Spleen (tissue), 10 donors: ENCODE data around the gene ADRA2B. TPM values are rescaled to one million over a fixed set of nuclear protein-coding genes. Genes with fewer than 3 reads are reported as not detected.

ENCODE experiments used
- polyA plus RNA-seq, 3 donors: library from polyadenylated mRNA; stranded (reverse); fragments of 200-250 nt; gene quantifications; one replicate each; pipeline ENCODE4 v1.2.1, GENCODE V29; 2013
- total RNA-seq, 7 donors: library from RNA; depleted of rRNA in 3 of 7; stranded (reverse); fragments of >200 nt in 3 of 7; fragmentation: NEBNext Ultra II Directional in 4 of 7; extraction: Animal tissue kit (Norgen Biotek cat#: 25700) in 4 of 7; gene quantifications; one replicate each; pipeline versions ENCODE4 v1.1.0 to v1.2.1, GENCODE V29; 2016 to 2021
- donor health status: healthy with polysubstance abuse.
- donor health status: DM: no; HTN: no; CAD: no; lungs with moderate emphysema.
- donor health status: DM: no; HTN: no; CAD: no.
- donor health status: Bipolar disorder and iron deficiency.
- donor health status: healthy.
- donor health status: DM: no; HTN: no; CAD: no.
- donor health status: DM: yes; HTN: yes; CAD: no.

ADRA2B gene
- total and polyA plus RNA-seq, 10 donors, result 1.8 to 14.2 (median 5.2) TPM

Other genes starting within 250 kb of the ADRA2B start
- 100 to 1,000 TPM in 1 of 7 donors, 10 to 100 TPM in 6; 43.2 to 106 (median 65.8) TPM for gene ANKRD36C, start 124.7 kb downstream of the ADRA2B start, total RNA-seq
- 1 to 10 TPM in 2 of 3 donors, under 1 TPM in 1; 0.80 to 3.5 (median 1.3) TPM for gene ANKRD36C, start 124.7 kb downstream of the ADRA2B start, polyA plus RNA-seq
- 10 to 100 TPM in 2 of 7 donors, 1 to 10 TPM in 5; 3.7 to 12.5 (median 8.8) TPM for gene GPAT2, start 81.7 kb downstream of the ADRA2B start, total RNA-seq
- 1 to 10 TPM; 3.9 to 5.0 (median 4.7) TPM for gene GPAT2, start 81.7 kb downstream of the ADRA2B start, polyA plus RNA-seq
- 1 to 10 TPM in 2 of 7 donors, under 1 TPM in 4, not detected in 1; 0.49 to 2.2 (median 0.72) TPM for gene ASTL, start 21.9 kb upstream of the ADRA2B start, total RNA-seq
- under 1 TPM; 0.24 to 0.33 (median 0.29) TPM for gene ASTL, start 21.9 kb upstream of the ADRA2B start, polyA plus RNA-seq
- gene DUSP2, start 28.9 kb upstream of the ADRA2B start, total RNA-seq, result 10 to 100 TPM; 27.2 to 88.0 (median 45.0) TPM
- 10 to 100 TPM; 24.2 to 60.8 (median 47.6) TPM for gene DUSP2, start 28.9 kb upstream of the ADRA2B start, polyA plus RNA-seq
- 100 to 1,000 TPM in 5 of 7 donors, 10 to 100 TPM in 2; 89.8 to 174 (median 123) TPM for gene STARD7, start 92.3 kb upstream of the ADRA2B start, total RNA-seq
- gene STARD7, start 92.3 kb upstream of the ADRA2B start, polyA plus RNA-seq, result 10 to 100 TPM; 45.1 to 73.0 (median 52.2) TPM
- 10 to 100 TPM; 61.1 to 83.3 (median 70.0) TPM for gene TMEM127, start 149.4 kb upstream of the ADRA2B start, total RNA-seq
- gene TMEM127, start 149.4 kb upstream of the ADRA2B start, polyA plus RNA-seq, result 10 to 100 TPM in 1 of 3 donors, 1 to 10 TPM in 2; 7.5 to 17.3 (median 8.4) TPM
- 100 to 1,000 TPM in 3 of 7 donors, 10 to 100 TPM in 4; 63.9 to 122 (median 76.7) TPM for gene CIAO1, start 149.7 kb upstream of the ADRA2B start, total RNA-seq
- 10 to 100 TPM; 31.3 to 49.1 (median 39.5) TPM for gene CIAO1, start 149.7 kb upstream of the ADRA2B start, polyA plus RNA-seq
- 100 to 1,000 TPM; 110 to 139 (median 130) TPM for gene SNRNP200, start 189.0 kb upstream of the ADRA2B start, total RNA-seq
- gene SNRNP200, start 189.0 kb upstream of the ADRA2B start, polyA plus RNA-seq, result 10 to 100 TPM; 60.5 to 74.4 (median 73.6) TPM
- gene ITPRIPL1, start 208.7 kb upstream of the ADRA2B start, total RNA-seq, result 1 to 10 TPM; 2.9 to 6.6 (median 4.4) TPM
- gene ITPRIPL1, start 208.7 kb upstream of the ADRA2B start, polyA plus RNA-seq, result 1 to 10 TPM in 1 of 3 donors, under 1 TPM in 2; 0.80 to 1.4 (median 0.90) TPM
- 1 to 10 TPM; 3.0 to 8.9 (median 5.0) TPM for gene NCAPH, start 219.2 kb upstream of the ADRA2B start, total RNA-seq
- gene NCAPH, start 219.2 kb upstream of the ADRA2B start, polyA plus RNA-seq, result 1 to 10 TPM in 2 of 3 donors, under 1 TPM in 1; 0.83 to 6.0 (median 4.5) TPM